HUDEP-2 (cell line): ENCODE results near the gene FGFR3.
A peak's percentile ranks its signal among the peaks of the same experiment; 100 is the strongest.

ENCODE experiments used
- DNase-seq, 76 experiments: peaks; one replicate each; lab custom pipeline; 2025; ENCODE audit not compliant: unreplicated experiment in 76 of 76; lab: John Stamatoyannopoulos, UW

The FGFR3 gene

DNA sequence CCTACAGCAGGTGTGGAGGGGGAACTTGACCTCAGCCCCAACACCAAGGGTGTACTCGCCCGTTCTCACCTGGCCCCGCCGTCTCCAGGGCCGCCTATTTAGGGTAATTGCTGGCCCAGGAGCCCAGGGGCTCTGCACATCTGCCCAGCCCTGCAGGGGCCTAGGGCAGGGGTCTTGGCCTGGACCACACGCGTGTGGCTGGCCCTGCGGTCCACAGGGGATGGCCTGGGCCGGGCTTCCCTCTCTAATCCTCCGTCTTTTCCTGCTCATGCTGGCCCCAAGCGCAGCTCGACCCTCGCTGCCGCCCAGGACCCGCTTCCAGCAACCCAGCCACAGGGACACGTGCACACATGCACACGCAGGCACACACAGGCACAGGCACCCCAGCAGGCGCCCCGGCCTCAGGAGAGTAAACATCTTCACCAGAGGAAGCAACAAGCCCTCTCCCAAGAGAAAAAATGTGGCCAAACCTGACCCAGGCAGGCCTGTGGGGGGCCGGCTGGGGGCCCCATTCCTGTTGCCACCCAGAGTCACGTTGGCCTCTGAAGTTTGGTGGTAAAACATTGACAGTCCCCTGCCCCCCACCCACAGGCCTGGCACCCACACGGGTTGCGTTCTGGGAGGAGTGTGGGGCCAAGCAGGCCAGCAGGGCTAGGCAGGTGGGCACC is 24.6 kb upstream of the FGFR3 start:
- DNase-seq: no peak

DNA sequence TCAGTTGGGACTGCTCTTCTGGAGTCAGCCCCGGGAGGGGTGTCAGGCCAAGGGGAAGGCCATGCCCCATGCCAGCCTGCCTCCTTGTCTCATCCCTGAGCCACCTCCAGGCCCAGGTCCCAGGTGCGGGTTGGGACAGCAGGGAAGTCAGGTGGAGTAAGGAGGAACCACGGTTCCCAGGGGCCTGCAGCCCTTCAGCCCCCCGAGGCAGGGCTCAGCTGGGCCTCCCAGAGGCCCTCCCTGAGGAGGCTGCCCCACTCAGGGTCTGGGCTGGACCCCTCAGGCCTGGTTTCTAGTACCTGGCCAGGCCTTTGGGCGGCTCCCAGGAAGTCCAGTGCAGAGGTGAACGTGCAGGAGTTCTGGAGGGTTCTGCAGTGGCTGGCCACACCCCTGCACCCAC is 23.4 kb upstream of the FGFR3 start:
- DNase-seq: no peak

DNA sequence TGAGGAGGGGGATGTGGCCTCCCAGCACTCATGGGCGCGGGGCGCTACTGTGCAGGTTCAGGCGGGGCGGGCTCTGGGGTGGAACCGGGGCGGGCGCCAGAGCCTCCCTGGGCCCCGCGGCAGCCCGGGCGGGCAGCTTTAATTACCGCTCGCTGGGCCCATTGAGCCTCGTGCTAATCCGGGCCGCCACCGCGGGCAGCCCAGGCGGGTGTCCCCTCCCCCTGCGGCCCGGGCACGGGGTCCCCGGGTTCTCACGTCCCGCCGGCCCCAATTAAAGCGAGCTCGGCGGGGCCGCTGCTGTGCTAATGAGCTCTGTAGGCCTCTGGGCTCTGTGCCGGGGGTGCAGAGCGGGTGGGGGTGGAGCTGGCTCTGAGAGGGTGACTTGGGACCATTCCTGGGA is 22.8 kb upstream of the FGFR3 start:
- DNase-seq: no peak

DNA sequence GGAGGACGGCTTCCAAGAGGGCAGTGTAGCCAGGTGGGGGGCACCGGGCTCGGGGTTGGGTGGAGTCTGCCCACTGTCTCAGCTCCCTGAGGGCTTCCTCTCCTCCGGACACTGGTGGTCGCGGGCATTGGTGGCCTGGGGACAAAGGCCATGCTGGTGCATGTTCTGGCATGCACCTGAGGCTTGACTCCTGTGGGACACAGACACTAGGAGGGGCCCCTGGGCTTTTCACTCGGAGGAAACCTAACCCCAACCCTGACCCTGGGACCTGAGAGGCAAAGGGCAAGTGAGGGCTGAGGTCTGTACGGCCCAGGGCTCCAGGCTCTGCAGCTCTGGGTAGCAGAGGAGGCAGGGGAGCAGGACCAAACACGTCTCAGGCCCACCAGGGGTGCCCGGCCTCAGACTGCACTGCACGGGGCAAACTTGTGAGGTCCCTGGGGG is 22.3 kb upstream of the FGFR3 start:
- no peak for DNase-seq

DNA sequence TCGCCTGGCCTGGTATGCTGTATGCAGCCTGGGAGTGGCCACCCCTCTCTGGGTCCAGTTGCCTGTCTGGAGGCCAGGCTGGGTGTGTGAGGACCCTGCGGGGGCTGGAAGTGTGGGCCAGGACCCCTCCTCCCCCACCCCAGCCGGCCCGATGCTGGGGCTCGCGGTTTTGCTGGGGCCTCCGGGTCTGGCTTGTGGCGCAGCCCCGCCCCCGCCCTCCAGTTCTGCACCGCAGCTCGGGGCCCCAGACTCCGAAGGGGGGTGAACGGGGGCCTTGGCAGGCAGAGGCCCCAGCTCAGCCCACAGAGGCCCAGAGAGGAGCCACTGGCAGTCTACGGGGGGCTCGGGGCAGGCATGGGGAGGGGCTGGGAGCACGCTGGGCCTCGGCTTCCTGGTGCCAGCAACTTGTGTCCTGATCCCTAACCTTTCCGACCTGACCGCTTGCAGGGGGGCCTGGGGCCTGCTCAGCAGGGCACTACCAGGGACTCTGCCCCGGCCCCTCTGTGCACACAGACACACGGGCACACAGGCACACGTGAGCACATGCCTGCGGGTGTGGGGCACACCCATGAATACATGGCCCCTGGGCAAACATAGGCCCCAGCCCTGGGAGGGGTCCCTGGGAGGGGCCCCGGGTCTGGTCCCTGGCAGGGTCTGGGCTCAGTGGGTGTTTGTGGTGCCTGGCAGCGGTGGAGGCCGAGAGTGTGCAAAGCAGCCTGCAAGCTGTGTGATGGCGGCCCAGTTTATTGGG is 21.4 kb upstream of the FGFR3 start:
- peak in 2 of 76 experiments; percentile 14 to 29 for DNase-seq

DNA sequence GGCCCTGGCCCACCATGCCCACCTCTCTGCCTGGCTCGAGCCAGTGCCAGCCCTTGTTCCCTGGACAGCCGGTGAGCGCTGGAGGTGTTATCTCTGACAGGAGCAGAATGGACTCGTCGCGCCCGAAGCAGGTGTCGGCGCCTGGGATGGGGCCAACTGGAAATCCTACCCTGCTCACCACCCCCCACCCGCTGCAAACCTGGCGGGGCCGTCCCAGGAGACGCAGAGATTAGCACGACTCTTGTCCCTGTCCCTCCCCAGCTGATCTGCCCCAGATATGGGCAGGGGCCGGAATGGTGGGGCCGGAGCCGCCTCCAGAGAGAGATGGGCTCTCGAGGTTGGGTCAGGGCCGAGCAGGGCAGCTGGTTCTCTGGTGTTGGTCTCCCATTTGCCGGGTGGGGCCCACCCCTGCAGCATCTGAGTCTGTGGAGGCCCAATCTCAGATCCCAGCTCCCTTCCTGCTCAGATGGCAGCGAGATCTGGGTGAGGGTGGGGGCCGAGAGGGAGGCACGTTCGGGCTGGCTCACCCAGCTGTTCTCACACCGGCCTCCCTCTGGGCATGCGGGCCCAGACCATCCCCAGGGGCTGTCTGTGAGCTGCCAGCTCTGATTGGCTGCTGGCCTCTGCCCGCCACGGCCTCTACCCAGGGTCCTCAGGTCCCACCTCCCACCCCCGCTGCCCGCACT is 20.1 kb upstream of the FGFR3 start:
- no peak for DNase-seq

DNA sequence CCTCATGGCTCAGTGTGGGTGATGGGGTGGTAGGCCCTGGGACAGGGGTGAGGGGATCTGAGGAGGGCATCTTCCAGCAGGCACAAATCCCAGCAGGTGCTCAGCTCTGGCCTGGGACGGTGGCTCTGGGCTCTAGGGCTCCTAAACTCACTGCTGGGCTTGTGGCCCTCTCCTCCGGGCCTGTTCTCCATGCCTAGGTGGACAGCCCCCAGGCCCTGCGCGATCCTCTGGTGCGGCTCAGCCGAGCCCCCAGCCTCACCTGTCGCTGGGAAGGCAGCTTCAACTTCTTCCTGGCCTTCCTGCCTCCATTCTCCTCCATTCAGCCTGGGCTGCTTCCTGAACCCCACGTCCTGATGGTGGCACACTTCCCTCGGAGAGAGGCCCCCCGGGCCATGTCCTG is 19.3 kb upstream of the FGFR3 start:
- no peak for DNase-seq

DNA sequence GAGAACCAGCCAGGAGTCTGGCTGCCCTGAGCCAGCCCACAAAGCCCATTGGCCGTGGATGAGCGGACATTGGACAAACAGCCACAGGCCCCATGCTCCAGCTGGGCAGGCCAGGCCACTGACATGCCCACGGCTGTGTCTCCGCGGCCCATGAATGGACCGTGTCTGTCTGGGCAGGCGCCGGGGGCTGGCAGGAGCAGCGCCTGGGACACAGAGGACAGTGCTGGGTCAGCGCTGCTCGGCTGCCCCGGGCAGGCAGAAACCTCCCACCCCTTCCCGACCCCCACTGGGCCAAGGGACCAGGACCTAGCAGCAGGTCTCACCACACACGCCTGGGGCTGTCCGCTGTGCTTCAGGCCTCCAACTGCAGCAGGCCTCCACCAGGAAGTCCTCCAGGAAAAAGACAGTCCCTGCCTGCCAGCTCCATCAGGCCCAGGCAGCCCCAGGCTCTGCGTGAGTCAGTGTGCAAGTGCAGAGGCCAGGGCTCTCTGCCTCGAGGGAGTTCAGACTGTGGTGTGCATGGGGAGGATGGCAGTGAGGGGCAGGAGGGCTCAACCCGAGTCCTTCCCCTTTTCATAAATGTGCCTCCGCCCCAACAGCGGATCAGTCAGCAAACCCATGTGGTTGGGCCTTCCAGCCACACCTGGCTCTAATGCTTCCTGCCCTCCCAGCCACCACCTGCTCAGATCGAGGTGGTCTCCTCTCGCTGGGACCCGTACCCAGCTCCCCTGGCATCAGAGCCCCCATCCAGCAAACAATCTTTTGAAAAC is 17.2 kb upstream of the FGFR3 start:
- peak in 3 of 76 experiments; percentile 12 to 43 (median 23) for DNase-seq

DNA sequence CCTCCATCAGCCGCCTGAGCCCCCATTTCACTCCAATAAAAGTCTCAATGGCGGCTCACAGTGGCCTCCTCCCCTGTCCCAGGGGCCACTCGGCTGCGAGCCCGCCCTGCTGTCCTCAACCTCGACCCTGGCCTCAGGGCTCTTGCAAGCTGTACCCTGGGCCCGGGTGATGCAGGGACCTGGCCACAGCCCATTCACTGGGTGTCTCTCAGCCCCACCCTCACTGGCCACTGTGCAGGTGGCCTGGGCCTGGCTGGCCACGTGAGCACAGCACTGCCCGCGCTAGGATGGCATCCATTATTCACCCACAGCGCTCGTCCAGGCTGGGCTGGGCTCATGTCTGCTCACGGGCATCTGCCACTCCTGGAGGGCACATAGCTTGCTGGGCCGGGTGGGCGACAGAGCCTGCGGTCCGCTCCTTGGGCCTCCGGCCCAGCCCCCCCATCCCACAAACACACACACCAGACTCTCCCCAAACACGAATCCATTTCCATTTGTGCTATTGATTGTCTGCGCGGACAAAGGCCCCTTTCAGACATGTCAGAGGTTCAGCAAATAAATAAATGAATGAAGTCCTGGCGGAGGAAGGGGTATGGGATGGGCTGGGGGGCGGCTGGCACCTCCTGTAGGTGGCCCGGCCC is 16.5 kb upstream of the FGFR3 start:
- DNase-seq: no peak

DNA sequence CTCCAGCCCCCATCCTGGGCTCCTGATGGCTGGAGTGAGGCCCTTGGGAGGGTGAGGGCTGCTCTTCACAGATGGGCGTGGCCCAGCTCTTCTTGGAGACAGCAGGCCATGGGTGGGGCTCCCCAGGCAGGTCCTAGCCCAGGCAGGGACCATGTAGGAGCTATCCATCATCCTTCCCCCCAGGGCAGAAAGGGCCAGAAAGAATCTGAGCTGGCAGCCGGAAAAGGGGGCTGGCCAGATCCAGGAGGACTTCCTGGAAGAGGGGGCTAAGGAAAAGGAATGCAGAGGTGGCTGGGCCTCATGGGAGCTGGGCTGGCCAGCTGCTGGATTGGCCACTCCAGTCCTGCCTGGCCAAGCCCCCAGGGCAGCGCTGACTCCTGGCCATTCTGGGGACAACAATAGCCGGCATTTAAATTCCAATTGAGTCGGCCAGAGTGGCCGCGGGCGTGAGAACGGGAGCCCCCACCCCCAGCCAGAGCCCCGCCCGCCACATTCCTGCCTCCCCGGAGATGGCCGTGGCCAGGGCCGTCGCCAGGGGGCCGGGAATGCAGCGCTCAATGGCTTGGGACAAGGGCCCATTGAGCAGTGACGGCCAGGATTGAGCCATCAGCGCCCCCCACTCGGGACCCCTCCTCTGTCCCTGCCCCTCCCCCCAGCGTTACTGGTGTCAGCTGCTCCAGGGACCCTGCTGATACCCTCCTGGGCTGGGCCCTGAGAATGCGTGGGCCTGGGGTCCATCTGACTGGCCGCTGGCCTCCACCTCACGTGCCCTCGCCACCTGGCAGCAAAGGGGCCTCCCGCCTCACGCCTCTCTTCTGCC is 15.1 kb upstream of the FGFR3 start:
- DNase-seq: peak in 35 of 76 experiments; percentile 4 to 51 (median 26)

DNA sequence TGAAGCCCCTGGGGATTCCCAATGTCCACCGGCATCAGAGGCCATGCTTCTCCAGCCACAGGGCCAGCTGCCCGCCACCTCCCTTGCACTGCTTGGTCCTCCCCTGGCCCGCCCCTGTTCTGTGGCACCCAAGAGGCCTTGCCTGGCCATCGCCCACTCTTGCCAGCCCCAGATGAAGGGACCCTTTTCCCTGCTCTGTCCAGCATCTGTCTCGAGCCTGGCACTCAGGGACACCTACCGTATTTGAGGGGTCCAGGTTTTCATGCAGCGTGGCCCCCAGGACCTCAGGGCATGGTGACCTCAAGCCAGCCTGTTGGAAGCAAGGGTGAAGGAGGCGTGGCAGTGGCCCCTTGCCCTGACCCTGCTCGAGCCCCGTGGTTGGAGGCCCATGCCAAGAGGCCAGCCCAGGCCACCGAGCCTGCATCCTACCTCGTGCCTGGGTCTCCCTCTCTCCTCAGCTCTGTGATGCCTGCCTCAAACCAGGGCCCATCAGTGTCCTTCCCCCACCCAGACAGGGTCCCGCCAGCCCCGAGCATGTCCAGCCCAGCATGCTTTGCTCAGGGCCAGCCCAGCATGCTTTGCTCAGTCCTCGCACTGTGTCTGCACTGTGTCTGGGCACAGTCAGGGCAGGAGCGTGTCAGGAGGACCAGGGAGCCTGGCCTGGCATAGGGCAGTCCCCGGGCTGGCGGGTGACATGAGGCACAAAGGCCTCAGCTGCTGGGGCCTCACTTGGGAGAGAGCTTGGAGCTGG is 14.3 kb upstream of the FGFR3 start:
- DNase-seq: no peak

DNA sequence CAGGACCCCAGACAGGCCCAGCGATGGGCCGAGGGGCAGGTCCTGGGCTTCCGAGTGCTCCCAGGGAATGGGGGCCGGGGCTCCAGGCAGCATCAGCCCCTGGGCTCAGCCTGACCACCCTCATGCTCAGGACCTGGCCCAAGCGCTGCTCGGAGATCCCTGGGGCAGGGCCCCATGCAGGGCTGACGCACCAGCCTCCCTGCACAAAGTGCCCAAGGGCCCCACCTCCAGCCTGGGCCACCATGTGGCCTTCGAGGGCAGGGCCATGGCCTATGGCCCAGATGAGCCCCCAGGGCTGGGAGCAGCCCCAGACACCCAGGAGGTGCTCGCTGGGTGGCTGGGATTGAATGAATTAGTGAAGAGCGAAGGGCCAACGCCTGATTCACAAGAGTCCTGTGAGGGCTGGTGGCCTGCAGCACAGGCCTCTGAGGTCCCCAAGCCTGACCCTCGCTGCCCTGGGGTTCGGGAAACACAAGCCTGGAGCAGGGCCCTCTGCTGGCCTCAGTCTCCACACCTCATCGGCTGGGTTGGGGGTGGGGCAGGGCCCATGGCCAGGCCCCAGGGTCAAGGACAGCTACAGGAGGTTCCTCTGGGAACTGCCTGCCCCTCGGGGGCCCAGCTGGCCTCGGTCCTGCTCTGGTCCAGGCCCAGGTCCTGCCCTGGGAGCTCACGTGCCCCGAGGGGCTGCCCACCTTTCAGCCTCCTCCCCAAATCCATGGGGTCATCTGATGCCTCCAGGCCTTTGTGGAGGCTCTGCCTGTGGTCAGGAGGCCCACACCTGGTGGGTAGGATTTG is 13.3 kb upstream of the FGFR3 start:
- DNase-seq: no peak

DNA sequence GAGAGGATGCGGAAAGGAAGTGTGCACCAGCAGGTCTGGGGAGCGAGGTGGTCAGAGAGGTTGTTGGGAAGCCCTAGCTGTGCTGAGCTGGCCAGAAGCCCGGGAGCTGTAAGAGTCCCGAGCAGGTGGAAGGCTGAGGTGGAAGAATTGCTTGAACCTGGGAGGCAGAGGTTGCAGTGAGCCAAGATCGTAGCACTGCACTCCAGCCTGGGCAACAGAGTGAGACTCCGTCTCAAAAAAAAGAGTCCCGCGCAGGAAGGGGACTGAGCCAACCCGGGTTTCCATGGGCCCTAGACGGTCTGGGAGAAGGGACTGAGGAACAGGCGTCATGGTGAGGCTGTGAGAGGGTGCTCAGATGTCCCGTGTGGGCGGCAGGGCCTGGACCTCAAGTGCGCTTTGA is 12.7 kb upstream of the FGFR3 start:
- DNase-seq: no peak

DNA sequence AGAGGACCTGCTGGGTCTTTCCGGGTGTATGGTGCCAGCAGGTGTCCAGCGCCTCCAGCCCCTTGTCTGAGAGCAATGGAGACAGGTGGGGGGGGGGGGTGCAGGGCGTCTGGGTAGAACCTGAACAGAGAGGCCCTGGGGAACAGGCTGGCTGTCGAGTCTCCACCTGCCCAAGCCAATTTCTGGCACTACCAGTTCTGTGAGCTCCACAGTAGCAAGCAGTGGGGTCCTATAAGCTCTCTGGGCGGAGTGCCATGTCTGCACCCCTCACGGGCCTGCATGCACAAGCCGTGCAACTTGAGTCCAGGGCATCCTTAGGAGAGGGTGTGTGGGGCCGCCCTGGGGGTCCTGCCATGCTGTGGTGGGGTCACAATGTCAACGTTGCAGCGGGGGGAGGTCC is 10.1 kb upstream of the FGFR3 start:
- DNase-seq: no peak

DNA sequence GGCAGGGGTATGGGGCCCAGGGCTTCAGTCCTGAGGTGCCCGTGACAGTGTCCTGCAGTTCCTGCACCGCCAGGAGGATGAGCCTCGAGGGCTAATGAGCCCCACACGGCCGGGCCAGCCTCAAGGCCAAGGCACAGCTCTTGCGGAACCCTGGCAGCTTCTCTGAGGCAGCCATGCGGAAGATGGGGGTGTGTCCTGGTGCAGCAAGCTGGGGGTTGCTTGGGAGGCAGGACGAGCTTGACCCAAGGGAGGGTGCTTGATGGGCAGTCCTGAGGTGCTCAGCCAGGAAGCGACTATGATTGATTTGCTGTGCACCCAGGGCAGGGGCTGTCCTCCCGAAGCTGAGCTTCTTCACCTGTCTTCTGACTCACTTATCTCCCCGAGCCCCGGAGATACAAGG is 9.1 kb upstream of the FGFR3 start:
- no peak for DNase-seq

DNA sequence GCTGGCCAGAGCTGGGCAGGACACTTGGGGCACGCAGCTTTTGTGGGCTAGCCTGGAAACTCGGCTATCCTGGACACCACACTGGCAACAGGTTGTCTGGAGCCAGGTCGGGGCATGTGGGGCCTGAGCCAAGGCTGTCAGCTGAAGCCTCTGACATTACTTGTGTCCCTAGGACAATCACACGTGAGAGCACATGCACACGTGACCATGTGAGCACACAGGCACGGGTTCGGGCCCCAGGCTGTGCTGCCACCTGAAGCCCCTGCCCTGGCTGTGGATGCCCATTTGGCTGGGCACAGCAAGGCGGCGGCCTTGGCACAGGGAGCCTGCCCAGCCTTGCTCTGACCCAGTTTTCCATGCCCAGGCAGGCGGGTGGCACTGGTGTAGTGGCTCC is 8.7 kb upstream of the FGFR3 start:
- DNase-seq: no peak

DNA sequence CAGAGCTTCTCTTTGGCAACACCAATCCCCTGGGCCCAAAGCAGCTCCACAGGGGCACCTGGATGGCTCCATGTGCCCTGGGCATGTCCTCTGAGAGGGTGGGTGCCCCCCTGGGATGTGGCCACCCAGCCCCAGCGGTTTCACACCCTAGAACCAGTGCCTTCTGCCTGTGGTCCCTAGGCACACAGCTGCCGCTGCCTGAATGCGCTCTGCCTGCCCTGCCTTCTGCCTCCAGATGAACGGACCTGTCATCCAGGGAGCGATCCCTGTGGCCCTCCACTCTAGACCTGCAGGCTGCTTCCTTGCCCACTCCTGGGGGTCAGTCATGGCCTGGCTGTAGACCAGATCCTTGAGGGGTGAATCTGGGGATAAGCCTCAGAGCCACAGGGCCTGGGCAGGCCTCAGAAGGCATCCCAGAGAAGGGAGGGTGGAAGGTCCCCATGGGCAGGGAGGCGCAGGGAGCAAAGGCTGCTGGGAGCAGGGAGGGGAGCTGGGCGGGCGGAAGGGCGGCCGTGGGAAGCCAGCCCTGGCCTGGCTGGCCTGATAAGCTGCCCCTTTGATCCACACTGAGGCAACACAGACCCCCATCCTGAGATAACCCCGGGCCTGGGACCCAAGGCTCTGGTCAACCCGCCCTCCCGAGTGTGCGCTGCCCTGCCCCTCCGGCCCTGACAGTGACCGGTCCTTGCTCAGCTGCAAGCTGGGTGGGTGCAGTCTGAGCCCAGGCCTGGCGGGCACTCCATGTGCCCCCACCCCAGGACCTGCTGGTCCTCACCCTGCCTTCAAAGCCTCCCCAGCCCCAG is 8.1 kb upstream of the FGFR3 start:
- DNase-seq: peak in 55 of 76 experiments; percentile 1 to 69 (median 43)
